ENCODE results near the gene SMURF1. TPM values are rescaled to one million over a fixed set of nuclear protein-coding genes. Genes with fewer than 3 reads are reported as not detected.

SMURF1 gene
- total RNA-seq, 4 donors from 2014 or later: 26.8 to 44.7 (median 31.5) TPM

- intact Hi-C loops (cut with DNase I; ENCODE audit: low total_unique reads): no loop called here
- DNase-seq (ENCODE audit: low spot score in 2 of 2): no peak
- H3K4me3 ChIP-seq (ENCODE audit: low read depth, poor library complexity, severe bottlenecking): no peak overlapping the region
- TF ChIP-seq POLR2A (IDR thresholded peaks at IDR 0.05) (no peak), CTCF (IDR thresholded peaks at IDR 0.05) (no peak)
Observed at GRCh38 chr7:98985945-98986344, 158.0 kb downstream of the SMURF1 start.

DNA sequence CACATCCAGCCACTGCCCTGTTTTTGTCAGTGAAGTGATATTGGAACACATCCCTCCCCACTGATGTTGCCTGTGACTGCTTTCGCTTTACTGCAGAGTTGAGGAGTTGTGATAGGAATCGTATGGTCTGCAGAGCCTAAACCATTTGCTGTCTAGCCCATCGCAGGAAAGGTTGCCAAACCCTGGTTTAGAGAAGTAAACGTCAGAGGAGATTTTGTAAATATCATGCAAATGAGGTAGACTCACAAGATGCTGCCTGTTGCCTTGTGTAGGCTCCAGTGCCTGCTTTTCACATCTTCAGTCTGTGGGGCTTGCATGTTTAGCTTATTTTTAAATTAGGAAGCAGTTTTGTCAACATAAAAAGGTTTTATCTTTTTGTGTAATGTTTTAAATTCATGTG lies 158.5 kb downstream of the SMURF1 start:
- DNase-seq (ENCODE audit: low spot score in 2 of 2): peak in 1 of 2 donors; percentile 18
- TF ChIP-seq CTCF (IDR thresholded peaks at IDR 0.05): no peak
- no peak for TF ChIP-seq POLR2A (IDR thresholded peaks at IDR 0.05)
- intact Hi-C loops (cut with DNase I; ENCODE audit: low total_unique reads): no loop called here
- no peak overlapping the region for H3K4me3 ChIP-seq (ENCODE audit: low read depth, poor library complexity, severe bottlenecking)
- WGBS, 2 donors: 75 to 77% methylated on average over 4 of the region's 4 CpGs

DNA sequence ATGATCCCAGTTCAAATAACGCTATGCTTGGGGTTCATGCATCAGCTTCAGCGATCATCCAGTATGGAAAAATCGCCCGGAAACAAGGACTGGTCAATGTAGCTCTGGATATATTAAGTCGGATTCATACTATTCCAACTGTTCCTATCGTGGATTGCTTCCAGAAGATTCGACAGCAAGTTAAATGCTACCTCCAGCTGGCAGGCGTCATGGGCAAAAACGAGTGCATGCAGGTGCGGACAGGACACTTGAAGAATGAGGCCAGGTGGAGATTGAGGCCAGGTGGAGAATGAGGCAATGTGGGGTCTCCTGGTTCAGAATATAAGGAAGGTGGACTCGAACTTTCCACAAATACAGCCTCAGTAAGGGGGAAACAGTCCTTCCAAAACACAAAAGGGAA lies 159.8 kb downstream of the SMURF1 start:
- TF ChIP-seq POLR2A (IDR thresholded peaks at IDR 0.05) (no peak), CTCF (IDR thresholded peaks at IDR 0.05) (no peak)
- intact Hi-C loops (cut with DNase I; ENCODE audit: low total_unique reads): no loop called here
- no peak overlapping the region for H3K4me3 ChIP-seq (ENCODE audit: low read depth, poor library complexity, severe bottlenecking)
- DNase-seq (ENCODE audit: low spot score in 2 of 2): peak in 1 of 2 donors; percentile 53
- WGBS, 2 donors: 80 to 83% methylated on average over 11 of the region's 11 CpGs

- intact Hi-C loops (cut with DNase I; ENCODE audit: low total_unique reads): no loop called here
- H3K4me3 ChIP-seq (ENCODE audit: low read depth, poor library complexity, severe bottlenecking): no peak overlapping the region
- DNase-seq (ENCODE audit: low spot score in 2 of 2): peak in 1 of 2 donors; percentile 67
- TF ChIP-seq CTCF (IDR thresholded peaks at IDR 0.05) (no peak), POLR2A (IDR thresholded peaks at IDR 0.05) (no peak)
- WGBS, 2 donors: 86 to 87% methylated on average over 8 of the region's 8 CpGs
Observed at GRCh38 chr7:98982686-98983085, 161.2 kb downstream of the SMURF1 start.

GRCh38 chr7:98981701-98982100 lies 162.2 kb downstream of the SMURF1 start:
- peak in 1 of 2 donors; percentile 34 for DNase-seq (ENCODE audit: low spot score in 2 of 2)
- TF ChIP-seq POLR2A (IDR thresholded peaks at IDR 0.05): no peak
- no peak for TF ChIP-seq CTCF (IDR thresholded peaks at IDR 0.05)

DNA sequence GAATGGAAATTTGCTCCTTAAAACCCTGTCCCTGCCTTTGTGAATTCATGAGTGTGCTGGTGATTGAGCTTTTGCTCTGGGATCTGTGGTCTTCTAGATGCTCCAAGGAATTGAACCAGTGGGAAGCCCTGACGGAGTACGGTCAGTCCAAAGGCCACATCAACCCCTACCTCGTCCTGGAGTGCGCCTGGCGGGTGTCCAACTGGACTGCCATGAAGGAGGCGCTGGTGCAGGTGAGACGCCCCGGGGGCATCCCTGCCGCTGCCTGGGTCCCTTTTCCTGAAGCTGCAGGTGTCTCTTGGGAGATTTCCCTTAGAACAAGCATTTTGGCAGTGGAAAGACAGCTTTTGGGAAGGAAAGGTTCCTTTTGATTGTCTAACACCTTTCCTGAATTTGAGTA lies 165.2 kb downstream of the SMURF1 start:
- TF ChIP-seq POLR2A (IDR thresholded peaks at IDR 0.05) (no peak), CTCF (IDR thresholded peaks at IDR 0.05) (no peak)
- 94 to 95% methylated on average over 9 of the region's 9 CpGs for WGBS, 2 donors
- intact Hi-C loops (cut with DNase I; ENCODE audit: low total_unique reads): no loop called here
- DNase-seq (ENCODE audit: low spot score in 2 of 2): peak in 1 of 2 donors; percentile 80
- H3K4me3 ChIP-seq (ENCODE audit: low read depth, poor library complexity, severe bottlenecking): no peak overlapping the region

More at GRCh38 chr7:98981701-98982100, 162.2 kb downstream of the SMURF1 start:
- WGBS, 2 donors: 94 to 95% methylated on average over 21 to 23 of the region's 23 CpGs
- H3K4me3 ChIP-seq (ENCODE audit: low read depth, poor library complexity, severe bottlenecking): no peak overlapping the region
- intact Hi-C loops (cut with DNase I; ENCODE audit: low total_unique reads): no loop called here
